ENCODE results near the gene HOXA5.

The HOXA5 gene

GRCh38 chr7:27091105-27091504 lies 52.4 kb downstream of the HOXA5 start:
- no peak overlapping the region for H3K4me3 ChIP-seq (IDR thresholded peaks at IDR 0.05; ENCODE audit: insufficient read depth, low read depth, low read length)
- no peak for TF ChIP-seq CTCF (conservative IDR thresholded peaks at IDR 0.05; ENCODE audit: low read depth, low read length)
- H3K79me2 ChIP-seq (ENCODE audit: insufficient read depth, low read depth): no peaks in the 10 kb centered on the region
- H3K9ac ChIP-seq: no peak overlapping the region
- no peaks in the 10 kb centered on the region for H3K36me3 ChIP-seq (ENCODE audit: insufficient read depth)
- H2AFZ ChIP-seq (ENCODE audit: low read depth): no peak overlapping the region
- no peak overlapping the region for H3K4me2 ChIP-seq
- H3K27me3 ChIP-seq (ENCODE audit: insufficient read depth, low read depth): no peaks in the 10 kb centered on the region
- H3K4me1 ChIP-seq (ENCODE audit: low read depth, poor library complexity, severe bottlenecking): no peaks in the 10 kb centered on the region
- no peaks in the 10 kb centered on the region for H4K20me1 ChIP-seq (ENCODE audit: insufficient read depth)
- no peak overlapping the region for H3K27ac ChIP-seq

Measured in KMS-11 (cell line).